Measurements from ENCODE around the gene ARHGEF33. TPM values are rescaled to one million over a fixed set of nuclear protein-coding genes. Genes with fewer than 3 reads are reported as not detected.

Gene ARHGEF33
- total RNA-seq, 1 donor from 2014 or later = 1.3 TPM

- no peaks in the 10 kb centered on the region for H3K4me1 ChIP-seq
- no peak overlapping the region for H3K4me3 ChIP-seq
- ATAC-seq (no peak), DNase-seq (no peak)
- TF ChIP-seq, protein P1, sequence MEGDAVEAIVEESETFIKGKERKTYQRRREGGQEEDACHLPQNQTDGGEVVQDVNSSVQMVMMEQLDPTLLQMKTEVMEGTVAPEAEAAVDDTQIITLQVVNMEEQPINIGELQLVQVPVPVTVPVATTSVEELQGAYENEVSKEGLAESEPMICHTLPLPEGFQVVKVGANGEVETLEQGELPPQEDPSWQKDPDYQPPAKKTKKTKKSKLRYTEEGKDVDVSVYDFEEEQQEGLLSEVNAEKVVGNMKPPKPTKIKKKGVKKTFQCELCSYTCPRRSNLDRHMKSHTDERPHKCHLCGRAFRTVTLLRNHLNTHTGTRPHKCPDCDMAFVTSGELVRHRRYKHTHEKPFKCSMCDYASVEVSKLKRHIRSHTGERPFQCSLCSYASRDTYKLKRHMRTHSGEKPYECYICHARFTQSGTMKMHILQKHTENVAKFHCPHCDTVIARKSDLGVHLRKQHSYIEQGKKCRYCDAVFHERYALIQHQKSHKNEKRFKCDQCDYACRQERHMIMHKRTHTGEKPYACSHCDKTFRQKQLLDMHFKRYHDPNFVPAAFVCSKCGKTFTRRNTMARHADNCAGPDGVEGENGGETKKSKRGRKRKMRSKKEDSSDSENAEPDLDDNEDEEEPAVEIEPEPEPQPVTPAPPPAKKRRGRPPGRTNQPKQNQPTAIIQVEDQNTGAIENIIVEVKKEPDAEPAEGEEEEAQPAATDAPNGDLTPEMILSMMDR (IDR thresholded peaks at IDR 0.05) = no peak
- H3K27me3 ChIP-seq = no peaks in the 10 kb centered on the region
- H3K36me3 ChIP-seq = no peaks in the 10 kb centered on the region
- H3K27ac ChIP-seq = no peak overlapping the region
- no peaks in the 10 kb centered on the region for H3K9me3 ChIP-seq
- intact Hi-C loops (cut with DNase I) = no loop called here
Measured at GRCh38 chr2:38937548-38937947, 47.9 kb downstream of the ARHGEF33 start.

DNA sequence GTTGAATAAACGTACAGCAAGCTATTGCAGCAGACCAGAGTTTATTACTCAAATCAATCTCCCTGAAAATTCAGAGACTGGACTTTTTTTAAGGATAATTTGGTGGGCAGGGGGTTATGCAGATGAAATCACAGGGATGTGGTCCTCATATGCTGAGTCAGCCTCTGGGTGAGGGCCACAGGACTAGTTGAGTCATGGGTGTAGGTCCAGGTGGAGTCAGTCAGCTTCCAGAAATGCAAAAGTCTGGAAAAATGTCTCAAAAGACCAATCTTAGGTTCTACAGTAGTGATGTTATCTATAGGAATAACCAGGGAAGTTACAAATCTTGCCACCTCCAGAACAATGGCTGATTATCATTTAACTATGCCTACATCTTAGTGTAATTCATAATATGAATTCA, 51.1 kb downstream of the ARHGEF33 start:
- intact Hi-C loops (cut with DNase I) = no loop called here
- ATAC-seq (no peak), DNase-seq (no peak)

GRCh38 chr2:38943784-38944183, 54.1 kb downstream of the ARHGEF33 start:
- Histone ChIP-seq H3K9me3 (no peaks in the 10 kb centered on the region), H3K4me3 (no peak overlapping the region), H3K36me3 (no peaks in the 10 kb centered on the region), H3K27me3 (no peaks in the 10 kb centered on the region), H3K4me1 (no peaks in the 10 kb centered on the region), H3K27ac (no peak overlapping the region)
- DNase-seq (no peak), ATAC-seq (no peak)
- intact Hi-C loops (cut with DNase I) = no loop called here
- TF ChIP-seq, protein P1 (IDR thresholded peaks at IDR 0.05) = no peak

More for the DNA sequence above, 51.1 kb downstream of the ARHGEF33 start:
- Histone ChIP-seq H3K27me3 (no peaks in the 10 kb centered on the region), H3K4me3 (no peak overlapping the region), H3K36me3 (no peaks in the 10 kb centered on the region), H3K4me1 (no peaks in the 10 kb centered on the region), H3K9me3 (no peaks in the 10 kb centered on the region), H3K27ac (no peak overlapping the region)
- TF ChIP-seq, protein P1 (IDR thresholded peaks at IDR 0.05) = no peak

DNA sequence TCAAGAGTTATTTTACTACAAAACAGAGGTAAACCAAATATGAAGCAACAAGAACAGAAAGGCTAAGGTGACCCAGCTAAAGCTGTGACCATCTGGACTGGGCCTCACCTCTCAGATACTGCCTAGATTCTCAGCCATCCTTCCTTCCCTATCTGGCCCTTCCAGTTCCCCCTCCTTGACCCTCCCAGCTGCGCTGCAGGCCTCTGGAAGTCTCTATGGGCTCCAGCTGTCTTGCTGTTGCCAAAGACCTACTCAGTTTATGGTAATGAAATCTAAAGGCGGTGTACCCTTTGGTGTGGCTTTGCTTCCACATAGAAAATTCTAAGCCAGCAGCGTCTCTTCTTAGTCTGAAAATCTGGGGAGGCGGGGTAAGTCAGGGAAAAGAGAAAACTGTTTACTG, 55.7 kb downstream of the ARHGEF33 start:
- Histone ChIP-seq H3K27me3 (no peaks in the 10 kb centered on the region), H3K9me3 (no peaks in the 10 kb centered on the region), H3K4me3 (no peak overlapping the region), H3K36me3 (no peaks in the 10 kb centered on the region), H3K27ac (no peak overlapping the region), H3K4me1 (no peaks in the 10 kb centered on the region)
- intact Hi-C loops (cut with DNase I) = no loop called here
- TF ChIP-seq, protein P1 (IDR thresholded peaks at IDR 0.05) = no peak
- DNase-seq = no peak
- ATAC-seq = no peak

DNA sequence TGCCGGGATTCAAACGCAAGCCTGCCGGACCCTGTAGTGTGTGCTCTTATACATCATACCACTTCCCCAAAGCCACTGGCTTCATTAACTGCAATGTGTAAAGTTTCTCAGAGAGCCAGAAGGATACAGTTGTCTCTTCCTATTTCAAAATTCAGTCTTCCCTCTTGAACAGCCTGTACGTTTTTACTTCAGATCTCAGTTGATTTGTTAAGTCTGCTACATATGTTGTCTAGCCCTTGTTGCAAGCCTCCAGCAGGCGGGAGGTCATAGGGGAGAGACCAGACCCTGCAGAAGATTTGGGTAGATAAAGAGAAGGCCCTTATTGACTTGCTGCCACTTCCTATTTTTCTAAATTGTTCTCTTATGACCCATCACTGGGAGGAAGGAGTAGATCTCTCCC, 56.2 kb downstream of the ARHGEF33 start:
- H3K9me3 ChIP-seq = no peaks in the 10 kb centered on the region
- no peak overlapping the region for H3K4me3 ChIP-seq
- intact Hi-C loops (cut with DNase I) = no loop called here
- H3K27ac ChIP-seq = no peak overlapping the region
- no peaks in the 10 kb centered on the region for H3K27me3 ChIP-seq
- H3K4me1 ChIP-seq = no peaks in the 10 kb centered on the region
- ATAC-seq (peak; percentile 26), DNase-seq (no peak)
- no peaks in the 10 kb centered on the region for H3K36me3 ChIP-seq
- TF ChIP-seq, protein P1 (IDR thresholded peaks at IDR 0.05) = no peak

Measured in upper lobe of right lung (tissue), 1 donor.